Measurements from ENCODE around the gene SLC25A1. TPM values are rescaled to one million over a fixed set of nuclear protein-coding genes. Genes with fewer than 3 reads are reported as not detected.

SLC25A1 gene
- total and polyA plus RNA-seq, 2 of the 8 experiments (the other 6 are each of a cell fraction or from before 2014, with no cell fraction given) = 110 to 148 TPM

GRCh38 chr22:19196841-19197612 lies 18.5 kb upstream of the SLC25A1 start (continued):
- TF ChIP-seq EZH2 (IDR thresholded peaks at IDR 0.05; ENCODE audit: low read depth, low read length, severe bottlenecking) (no peak), HDAC6 (IDR thresholded peaks at IDR 0.05; ENCODE audit: low read depth, low read length) (no peak), SIRT6 (IDR thresholded peaks at IDR 0.05; ENCODE audit: low read length) (no peak), ASH2L (IDR thresholded peaks at IDR 0.05; ENCODE audit: low read length) (no peak), SP1 (IDR thresholded peaks at IDR 0.05; ENCODE audit: low read depth, low read length) (no peak), CREB1 (IDR thresholded peaks at IDR 0.05) (no peak)

Data from H1 (cell line).